Hypothalamus (tissue), 51 donors: ENCODE measurements around the gene ANP32E.

Experiments
- DNase-seq, 51 donors: peaks; one replicate each; lab custom pipeline; 2025; lab: John Stamatoyannopoulos, UW

ANP32E gene

GRCh38 chr1:150235852-150236613 lies at the start of gene ANP32E:
Gene ANP32E (minus strand): TSS chr1:150236112. CDS start chr1:150235786, 326 bp downstream.
- DNase-seq = peak; percentile 32 to 98 (median 88)

GRCh38 chr1:150283260-150283659 lies 47.3 kb upstream of the ANP32E start:
- DNase-seq = no peak

GRCh38 chr1:150282558-150282958 lies 46.6 kb upstream of the ANP32E start:
- DNase-seq = peak in 9 of 51 donors; percentile 35 to 79 (median 53)

GRCh38 chr1:150281758-150282557 lies 46.0 kb upstream of the ANP32E start, which contains the start of gene CIART:
Gene CIART (plus strand): TSS chr1:150282554. CDS start chr1:150283268, 714 bp downstream.
- peak; percentile 41 to 98 (median 90) for DNase-seq

GRCh38 chr1:150281221-150281757 lies 45.4 kb upstream of the ANP32E start:
- peak in 43 of 51 donors; percentile 7 to 87 (median 56) for DNase-seq

- no peak for DNase-seq
Measured at GRCh38 chr1:150280138-150280707, 44.3 kb upstream of the ANP32E start.

GRCh38 chr1:150273311-150273710 lies 37.4 kb upstream of the ANP32E start:
- no peak for DNase-seq

GRCh38 chr1:150271291-150271959 lies 35.5 kb upstream of the ANP32E start:
- no peak for DNase-seq

GRCh38 chr1:150269451-150269850 lies 33.5 kb upstream of the ANP32E start:
- no peak for DNase-seq

- peak; percentile 72 to 98 (median 95) for DNase-seq
Measured at GRCh38 chr1:150268705-150269403, 32.9 kb upstream of the ANP32E start, which contains the start of gene APH1A. Gene APH1A (minus strand): TSS chr1:150269016. CDS start chr1:150268810, 206 bp downstream.

- DNase-seq = peak in 14 of 51 donors; percentile 4 to 64 (median 26)
Measured at GRCh38 chr1:150268340-150268704, 32.4 kb upstream of the ANP32E start.

- DNase-seq = peak in 1 of 51 donors; percentile 6
Measured at GRCh38 chr1:150267896-150268295, 32.0 kb upstream of the ANP32E start.

GRCh38 chr1:150263549-150263948 lies 27.6 kb upstream of the ANP32E start:
- no peak for DNase-seq

- DNase-seq = no peak
Measured at GRCh38 chr1:150262388-150263320, 26.7 kb upstream of the ANP32E start.

GRCh38 chr1:150261367-150261766 lies 25.5 kb upstream of the ANP32E start:
- no peak for DNase-seq

- peak in 2 of 51 donors; percentile 38 to 43 for DNase-seq
Measured at GRCh38 chr1:150259758-150260669, 24.1 kb upstream of the ANP32E start.

GRCh38 chr1:150259217-150259616 lies 23.3 kb upstream of the ANP32E start:
- peak in 27 of 51 donors; percentile 1 to 54 (median 23) for DNase-seq
